Measurements from ENCODE around the gene USP21. TPM values are rescaled to one million over a fixed set of nuclear protein-coding genes. Genes with fewer than 3 reads are reported as not detected.

The USP21 gene
- total and polyA plus RNA-seq, 9 donors, result 16.7 to 41.9 (median 36.2) TPM

GRCh38 chr1:161153682-161154337, 5.5 kb upstream of the USP21 start, which contains the start of gene UFC1:
Gene UFC1 (plus strand): TSS chr1:161153978. CDS start chr1:161153998, 20 bp downstream.
- H3K9me3 ChIP-seq, result no peaks in the 10 kb centered on the region
- H3K27ac ChIP-seq, result peak within 1 kb of the TSS; percentile 67 to 91
- peak within 1 kb of the TSS; percentile 61 for H3K4me3 ChIP-seq
- H3K36me3 ChIP-seq, result no peaks in the 10 kb centered on the region
- peaks cover 6% of the 10 kb centered on the region for H3K4me1 ChIP-seq (ENCODE audit: insufficient read depth)
- TF ChIP-seq EP300 (IDR thresholded peaks at IDR 0.05), result no peak
- TF ChIP-seq POLR2A (IDR thresholded peaks at IDR 0.05), result peak; percentile 27
- peak in 1 of 3 donors; percentile 5 for TF ChIP-seq CTCF (IDR thresholded peaks at IDR 0.05)
- 0 to 1% (median 0%) methylated on average over 33 of the region's 33 CpGs for WGBS, 3 donors
- H3K27me3 ChIP-seq, result no peaks in the 10 kb centered on the region
- intact Hi-C loops (cut with DNase I), result loop anchor here in 1 of 4 donors (10.0 kb wide), 1 partner anchor 869 kb away; the partner anchor contains the start of gene PEX19
- peak; percentile 73 to 84 (median 77) for DNase-seq

GRCh38 chr1:161157867-161158266, 1.4 kb upstream of the USP21 start:
- TF ChIP-seq EP300 (IDR thresholded peaks at IDR 0.05) (no peak), CTCF (IDR thresholded peaks at IDR 0.05) (no peak), POLR2A (IDR thresholded peaks at IDR 0.05) (no peak)
- H3K36me3 ChIP-seq, result no peaks in the 10 kb centered on the region
- H3K9me3 ChIP-seq, result no peaks in the 10 kb centered on the region
- 90 to 97% (median 95%) methylated on average over 1 of the region's 1 CpG for WGBS, 3 donors
- H3K27me3 ChIP-seq, result no peaks in the 10 kb centered on the region
- peaks cover 15% of the 10 kb centered on the region for H3K4me1 ChIP-seq (ENCODE audit: insufficient read depth)
- no peak for DNase-seq
- H3K27ac ChIP-seq, result no peak overlapping the region
- no peak overlapping the region for H3K4me3 ChIP-seq
- intact Hi-C loops (cut with DNase I), result loop anchor here in 1 of 4 donors (10.0 kb wide), 1 partner anchor 873 kb away; the partner anchor contains the start of gene PEX19

- Histone ChIP-seq H3K9me3 (no peaks in the 10 kb centered on the region), H3K4me3 (peak overlapping the region; percentile 84), H3K4me1 (ENCODE audit: insufficient read depth) (peaks cover 14% of the 10 kb centered on the region), H3K36me3 (no peaks in the 10 kb centered on the region), H3K27ac (peak overlapping the region; percentile 68 to 89), H3K27me3 (no peaks in the 10 kb centered on the region)
- WGBS, 3 donors, result 67 to 83% (median 70%) methylated on average over 9 of the region's 9 CpGs
- intact Hi-C loops (cut with DNase I), result loop anchor here in 1 of 4 donors (10.0 kb wide), 1 partner anchor 874 kb away; the partner anchor contains the start of gene PEX19
- TF ChIP-seq CTCF (IDR thresholded peaks at IDR 0.05) (no peak), EP300 (IDR thresholded peaks at IDR 0.05) (no peak), POLR2A (IDR thresholded peaks at IDR 0.05) (no peak)
- no peak for DNase-seq
Observed at GRCh38 chr1:161158316-161159010, 837 bp upstream of the USP21 start.

GRCh38 chr1:161159913-161160243, 578 bp downstream of the USP21 start:
- peak overlapping the region; percentile 68 to 89 for H3K27ac ChIP-seq
- no peak for TF ChIP-seq CTCF (IDR thresholded peaks at IDR 0.05)
- no peak for TF ChIP-seq EP300 (IDR thresholded peaks at IDR 0.05)
- no peak for TF ChIP-seq POLR2A (IDR thresholded peaks at IDR 0.05)
- no peaks in the 10 kb centered on the region for H3K36me3 ChIP-seq
- H3K27me3 ChIP-seq, result no peaks in the 10 kb centered on the region
- DNase-seq, result no peak
- 3 to 4% (median 3%) methylated on average over 10 to 11 of the region's 11 CpGs for WGBS, 3 donors
- intact Hi-C loops (cut with DNase I), result loop anchor here in 1 of 4 donors (10.0 kb wide), 1 partner anchor 875 kb away; the partner anchor contains the start of gene PEX19
- peak overlapping the region; percentile 84 for H3K4me3 ChIP-seq
- H3K9me3 ChIP-seq, result no peaks in the 10 kb centered on the region
- H3K4me1 ChIP-seq (ENCODE audit: insufficient read depth), result peaks cover 11% of the 10 kb centered on the region

Data from ovary (tissue), 9 donors.